HCT116 (cell line): ENCODE results near the gene REEP3. TPM values are rescaled to one million over a fixed set of nuclear protein-coding genes. Genes with fewer than 3 reads are reported as not detected.

Experiments used
- ATAC-seq: fragments of 200-7000 bp; cut with Tn5 transposase; 2 replicates; pipeline ENCODE4 v1.9.1; 2020; ENCODE audit warnings: mild to moderate bottlenecking, moderate library complexity
- BruUV-seq: library from RNA; stranded (reverse); fragments of 400-500 nt; replicated peaks from 2 replicates; lab custom pipeline; 2021; lab: Mats Ljungman, UMichigan
- CTCF ChIA-PET: fragments of 300-600 bp; sonication (Branson Sonifier 250); formaldehyde crosslinking; loops from one replicate; lab custom pipeline; 2021; ENCODE audit warnings: antibody characterized with exemption; lab: Charles Lee
- POLR2A ChIA-PET: fragments of 300-600, 350-600 bp; sonication (Branson Sonifier 250); formaldehyde crosslinking; loops from one replicate; lab custom pipeline; 2021; ENCODE audit warnings: antibody characterized with exemption; lab: Charles Lee
- RAD21 ChIA-PET, 2 experiments: fragments of 300-600 bp; sonication (Branson Sonifier 250); formaldehyde crosslinking; loops; one replicate each; lab custom pipeline; 2023; ENCODE audit warnings: low total read pairs in 2 of 2; ENCODE audit not compliant: uncharacterized antibody in 2 of 2, unreplicated experiment in 2 of 2, low non-redundant PET in 1 of 2; lab: Charles Lee
- DNase-seq: peaks from one replicate; pipeline ENCODE4 v3.0.0-alpha.2; 2010; ENCODE audit warnings: low read depth, low spot score
- H2AFZ ChIP-seq: fragments of 200-600 bp; shearing (Covaris generic), sonication (generic); 2 replicates; pipeline ENCODE4 v1.6.1; 2017; ENCODE audit warnings: low read depth, mixed run types, mixed read lengths, antibody characterized with exemption, low read length; ENCODE audit not compliant: poor library complexity, severe bottlenecking
- H3K27ac ChIP-seq: 2 replicates; pipeline ENCODE4 v1.5.1; 2012; ENCODE audit warnings: low read depth, low read length
- H3K27me3 ChIP-seq: fragments of 200-600 bp; sonication (generic); 2 replicates; pipeline ENCODE4 v1.6.1; 2016; ENCODE audit warnings: mixed run types, low read length, mixed read lengths; ENCODE audit not compliant: insufficient read depth
- H3K36me3 ChIP-seq, 2 experiments: fragments of 200-500 bp in 1 of 2; fragments of 200-600 bp in 1 of 2; sonication (Bioruptor generic) in 1 of 2; sonication (generic) in 1 of 2; 2 replicates each; pipeline versions ENCODE4 v1.5.1 to v1.6.1; 2014 to 2016; ENCODE audit warnings: low read length in 2 of 2, inconsistent platforms in 1 of 2, mixed read lengths in 1 of 2, mixed run types in 1 of 2; ENCODE audit not compliant: insufficient read depth in 2 of 2, control insufficient read depth in 1 of 2
- H3K4me1 ChIP-seq, 2 experiments: fragments of 200-600 bp in 1 of 2; sonication (generic) in 1 of 2; 2 replicates each; pipeline versions ENCODE4 v1.5.1 to v1.6.1; 2012 to 2017; ENCODE audit warnings: low read length in 2 of 2, inconsistent platforms in 1 of 2, mild to moderate bottlenecking in 1 of 2, mixed read lengths in 1 of 2, mixed run types in 1 of 2, moderate library complexity in 1 of 2; ENCODE audit not compliant: insufficient read depth in 2 of 2, control insufficient read depth in 1 of 2
- H3K4me2 ChIP-seq: fragments of 200-600 bp; sonication (generic); 2 replicates; pipeline ENCODE4 v1.6.1; 2017; ENCODE audit warnings: mixed run types, low read length, mixed read lengths
- H3K4me3 ChIP-seq, 2 experiments: fragments of 200-600 bp in 1 of 2; sonication (generic) in 1 of 2; replicated peaks in 1 of 2; 2 replicates each; pipeline ENCODE4 v1.5.1; 2011 to 2016; ENCODE audit warnings: low read length in 2 of 2, control low read depth in 1 of 2, low read depth in 1 of 2, mild to moderate bottlenecking in 1 of 2, mixed read lengths in 1 of 2, mixed run types in 1 of 2
- H3K79me2 ChIP-seq: fragments of 200-600 bp; sonication (generic); 2 replicates; pipeline ENCODE4 v1.6.1; 2017; ENCODE audit warnings: mild to moderate bottlenecking, mixed run types, low read length, moderate library complexity, mixed read lengths; ENCODE audit not compliant: insufficient read depth
- H3K9ac ChIP-seq: fragments of 200-600 bp; sonication (generic); 2 replicates; pipeline ENCODE4 v1.6.1; 2016; ENCODE audit warnings: low read length, mixed read lengths
- H3K9me2 ChIP-seq: fragments of 200-600 bp; sonication (generic), shearing (Covaris generic); 2 replicates; pipeline ENCODE4 v1.6.1; 2017; ENCODE audit warnings: mixed run types, mild to moderate bottlenecking, moderate library complexity; ENCODE audit not compliant: insufficient read depth
- H3K9me3 ChIP-seq, 2 experiments: fragments of 200-500 bp in 1 of 2; fragments of 200-600 bp in 1 of 2; sonication (Bioruptor generic) in 1 of 2; sonication (generic) in 1 of 2; 2 replicates each; pipeline ENCODE4 v1.6.1; 2014 to 2017; ENCODE audit warnings: low read length in 2 of 2, mixed read lengths in 2 of 2, inconsistent platforms in 1 of 2, low read depth in 1 of 2, mild to moderate bottlenecking in 1 of 2, mixed run types in 1 of 2, moderate library complexity in 1 of 2; ENCODE audit not compliant: control insufficient read depth in 1 of 2, insufficient read depth in 1 of 2
- H4K20me1 ChIP-seq: fragments of 200-600 bp; sonication (generic), shearing (Covaris generic); 2 replicates; pipeline ENCODE4 v1.6.1; 2017; ENCODE audit warnings: mixed run types, mild to moderate bottlenecking, moderate library complexity; ENCODE audit not compliant: insufficient read depth
- CBX3 ChIP-seq: IDR thresholded peaks from 2 replicates; pipeline ENCODE4 v1.6.1; 2012; ENCODE audit warnings: low read depth
- CEBPB ChIP-seq: IDR thresholded peaks from 2 replicates; pipeline ENCODE4 v1.6.1; 2012; ENCODE audit warnings: low read depth
- CTCF ChIP-seq, 3 experiments: fragments of 200-600 bp in 1 of 3; sonication (generic) in 1 of 3; IDR thresholded peaks in 2 of 3; conservative IDR thresholded peaks in 1 of 3; 2 replicates each; pipeline ENCODE4 v1.5.1; 2012 to 2017; ENCODE audit warnings: low read depth in 2 of 3, low read length in 2 of 3, antibody characterized with exemption in 1 of 3, borderline replicate concordance in 1 of 3, control low read depth in 1 of 3, mild to moderate bottlenecking in 1 of 3, mixed read lengths in 1 of 3, mixed run types in 1 of 3, moderate library complexity in 1 of 3; ENCODE audit not compliant: insufficient read depth in 1 of 3
- EGR1 ChIP-seq: IDR thresholded peaks from 2 replicates; pipeline ENCODE4 v1.6.1; 2012; ENCODE audit warnings: low read depth
- EZH2 ChIP-seq: fragments of 200-600 bp; sonication (generic); IDR thresholded peaks from 2 replicates; pipeline ENCODE4 v1.6.1; 2017; ENCODE audit warnings: antibody characterized with exemption, mixed run types
- EZH2phosphoT487 ChIP-seq: fragments of 200-600 bp; IDR thresholded peaks from 2 replicates; pipeline ENCODE4 v1.6.1; 2018; ENCODE audit warnings: antibody characterized with exemption, borderline replicate concordance
- FOSL1 ChIP-seq: IDR thresholded peaks from 2 replicates; pipeline ENCODE4 v1.6.1; 2012; ENCODE audit warnings: low read depth
- JUND ChIP-seq: IDR thresholded peaks from 2 replicates; pipeline ENCODE4 v1.6.1; 2012
- POLR2A ChIP-seq: IDR thresholded peaks from 2 replicates; pipeline ENCODE4 v1.7.0; 2011; ENCODE audit warnings: borderline replicate concordance; ENCODE audit not compliant: insufficient read depth, insufficient read length; ENCODE audit errors: extremely low read depth
- POLR2AphosphoS5 ChIP-seq: IDR thresholded peaks from 2 replicates; pipeline ENCODE4 v1.6.1; 2011; ENCODE audit warnings: mild to moderate bottlenecking, low read depth, low read length, moderate library complexity
- REST ChIP-seq: IDR thresholded peaks from 2 replicates; pipeline ENCODE4 v1.6.1; 2012; ENCODE audit warnings: low read depth
- SIN3A ChIP-seq: IDR thresholded peaks from 2 replicates; pipeline ENCODE4 v1.6.1; 2012; ENCODE audit warnings: low read depth
- SP1 ChIP-seq: IDR thresholded peaks from 2 replicates; pipeline ENCODE4 v1.6.1; 2012; ENCODE audit warnings: low read depth
- ZBTB33 ChIP-seq: IDR thresholded peaks from 2 replicates; pipeline ENCODE4 v1.6.1; 2011; ENCODE audit warnings: mild to moderate bottlenecking, low read length, moderate library complexity; ENCODE audit not compliant: insufficient replicate concordance; ENCODE audit errors: extremely low read depth
- ZNF274 ChIP-seq: fragments of 200-500 bp; sonication (Bioruptor generic); IDR thresholded peaks from 2 replicates; pipeline ENCODE4 v1.6.1; 2014; ENCODE audit warnings: mild to moderate bottlenecking, low read depth, low read length, inconsistent platforms
- intact Hi-C: fragments of 100-400 bp; cut with micrococcal nuclease; formaldehyde crosslinking; loops from 2 replicates; pipeline ENCODE4 v1.10.0; 2022
- total RNA-seq: library from RNA; stranded (reverse); gene quantifications from one replicate; pipeline ENCODE4 v1.2.1, GENCODE V29; 2021; ENCODE audit not compliant: unreplicated experiment

REEP3 gene
- total RNA-seq, 1 experiment from 2014 or later = 41.3 TPM

- Histone ChIP-seq H3K9me2 (no peaks in the 10 kb centered on the region), H3K4me3 (no peak overlapping the region), H3K9me3 (no peaks in the 10 kb centered on the region), H3K4me2 (no peak overlapping the region), H3K4me1 (peaks cover 12% of the 10 kb centered on the region in 2 experiments), H3K79me2 (peaks cover 81% of the 10 kb centered on the region), H3K9ac (no peak overlapping the region), H4K20me1 (no peaks in the 10 kb centered on the region), H3K36me3 (no peaks in the 10 kb centered on the region), H3K27me3 (no peaks in the 10 kb centered on the region), H2AFZ (no peak overlapping the region), H3K27ac (no peak overlapping the region)
- ChIA-PET RAD21 (interaction anchor here in 1 of 2 experiments (1.2 kb wide), 1 partner anchor 217 kb away, joined by 4 read pairs; no protein-coding TSS in a partner anchor), POLR2A (no interaction called here), CTCF (no interaction called here)
- BruUV-seq = no TSS peak
- DNase-seq = no peak
- no peak for ATAC-seq
- intact Hi-C loops = no loop called here
- TF ChIP-seq EZH2 = no peak
- TF ChIP-seq JUND = no peak
- TF ChIP-seq SP1 = no peak
- no peak for TF ChIP-seq POLR2A
- TF ChIP-seq ZNF274 = no peak
- TF ChIP-seq ZBTB33 = no peak
- no peak for TF ChIP-seq EGR1
- TF ChIP-seq CBX3 = no peak
- no peak for TF ChIP-seq CEBPB
- no peak for TF ChIP-seq POLR2AphosphoS5
- TF ChIP-seq CTCF (IDR thresholded peaks at IDR 0.05 in 2 of 3, conservative IDR thresholded peaks at IDR 0.05 in 1 of 3; ENCODE audit: borderline replicate concordance in 1 of 3, insufficient read depth in 1 of 3, low read depth in 2 of 3, low read length in 2 of 3) = no peak
- TF ChIP-seq REST = no peak
- no peak for TF ChIP-seq SIN3A
- TF ChIP-seq FOSL1 = no peak
- no peak for TF ChIP-seq EZH2phosphoT487
Measured at GRCh38 chr10:63503395-63503794, 17.8 kb upstream of the REEP3 start.
